ENCODE data around the gene THAP10.

- TF ChIP-seq CTCF (conservative IDR thresholded peaks at IDR 0.05; ENCODE audit: low read depth, low read length) (no peak), EZH2 (IDR thresholded peaks at IDR 0.05; ENCODE audit: borderline replicate concordance, low read depth, low read length, poor library complexity, severe bottlenecking) (no peak)
These were observed 43.4 kb upstream of the THAP10 start for GRCh38 chr15:70935631-70936030.

Data from A673 (cell line).